BE2C (cell line): ENCODE measurements around the gene CD79A.
"Not testable (repeated sequence)": the region's sequence is repeated elsewhere in the genome, so short reads cannot be mapped to it uniquely, and the experiment has no call there.

Experiments used
- DNase-seq: peaks from one replicate; pipeline ENCODE4 v3.0.0-alpha.2; 2020
- H3K27me3 ChIP-seq: fragments of 250-450 bp; sonication (Bioruptor Pico); 2 replicates; pipeline ENCODE4 v1.5.1; 2020; ENCODE audit warnings: mild to moderate bottlenecking
- H3K36me3 ChIP-seq: fragments of 250-450 bp; sonication (Bioruptor Pico); 2 replicates; pipeline ENCODE4 v1.5.1; 2020; ENCODE audit warnings: mild to moderate bottlenecking
- H3K4me1 ChIP-seq: fragments of 250-450 bp; sonication (Bioruptor Pico); 2 replicates; pipeline ENCODE4 v1.5.1; 2020
- H3K4me3 ChIP-seq: 2 replicates; pipeline ENCODE4 v1.5.1; 2011; ENCODE audit warnings: low read depth, low read length
- H3K9me3 ChIP-seq: fragments of 250-450 bp; sonication (Bioruptor Pico); 2 replicates; pipeline ENCODE4 v1.5.1; 2020
- CTCF ChIP-seq: IDR thresholded peaks from 2 replicates; pipeline ENCODE4 v1.5.1; 2012; ENCODE audit warnings: mild to moderate bottlenecking, low read depth, low read length

The CD79A gene

GRCh38 chr19:41910240-41910991 is 33.3 kb downstream of the CD79A start:
- H3K36me3 ChIP-seq = no peaks in the 10 kb centered on the region
- TF ChIP-seq CTCF = no peak
- peaks cover 43% of the 10 kb centered on the region for H3K27me3 ChIP-seq
- no peak for DNase-seq
- H3K4me1 ChIP-seq = peaks cover 7% of the 10 kb centered on the region
- H3K4me3 ChIP-seq = no peak overlapping the region
- no peaks in the 10 kb centered on the region for H3K9me3 ChIP-seq

GRCh38 chr19:41910992-41911888 is 34.2 kb downstream of the CD79A start:
- peaks cover 7% of the 10 kb centered on the region for H3K4me1 ChIP-seq
- no peak overlapping the region for H3K4me3 ChIP-seq
- DNase-seq = no peak
- peaks cover 51% of the 10 kb centered on the region for H3K27me3 ChIP-seq
- no peaks in the 10 kb centered on the region for H3K9me3 ChIP-seq
- no peaks in the 10 kb centered on the region for H3K36me3 ChIP-seq
- TF ChIP-seq CTCF = no peak

- H3K4me1 ChIP-seq = peaks cover 1% of the 10 kb centered on the region
- H3K27me3 ChIP-seq = peaks cover 59% of the 10 kb centered on the region
- no peak overlapping the region for H3K4me3 ChIP-seq
- H3K36me3 ChIP-seq = no peaks in the 10 kb centered on the region
- TF ChIP-seq CTCF = no peak
- no peak for DNase-seq
- no peaks in the 10 kb centered on the region for H3K9me3 ChIP-seq
Observed at GRCh38 chr19:41911889-41912731, 35.0 kb downstream of the CD79A start.

GRCh38 chr19:41912899-41913537 is 35.9 kb downstream of the CD79A start:
- TF ChIP-seq CTCF = no peak
- Histone ChIP-seq H3K36me3 (no peaks in the 10 kb centered on the region), H3K4me1 (no peaks in the 10 kb centered on the region), H3K9me3 (no peaks in the 10 kb centered on the region), H3K4me3 (no peak overlapping the region), H3K27me3 (peaks cover 62% of the 10 kb centered on the region)
- DNase-seq = no peak

GRCh38 chr19:41913538-41914423 is 36.7 kb downstream of the CD79A start:
- no peaks in the 10 kb centered on the region for H3K9me3 ChIP-seq
- no peak for TF ChIP-seq CTCF
- no peaks in the 10 kb centered on the region for H3K4me1 ChIP-seq
- H3K4me3 ChIP-seq = no peak overlapping the region
- no peak for DNase-seq
- H3K27me3 ChIP-seq = peaks cover 62% of the 10 kb centered on the region
- H3K36me3 ChIP-seq = no peaks in the 10 kb centered on the region

GRCh38 chr19:41914424-41914834 is 37.4 kb downstream of the CD79A start:
- peaks cover 62% of the 10 kb centered on the region for H3K27me3 ChIP-seq
- H3K36me3 ChIP-seq, DNase-seq, H3K9me3 ChIP-seq, H3K4me1 ChIP-seq, H3K4me3 ChIP-seq: not testable (repeated sequence)
